ENCODE data around the gene RMDN2. TPM values are rescaled to one million over a fixed set of nuclear protein-coding genes. Genes with fewer than 3 reads are reported as not detected.

The RMDN2 gene
- total and polyA plus RNA-seq, 2 experiments from 2014 or later, result 3.4 to 3.6 TPM

GRCh38 chr2:37883518-37883917 lies 41.6 kb upstream of the RMDN2 start:
- Mint-ChIP-seq H3K27ac (no peak overlapping the region), H3K36me3 (ENCODE audit: low read depth) (no peaks in the 10 kb centered on the region), H3K9me3 (no peaks in the 10 kb centered on the region), H3K4me3 (no peak overlapping the region), H3K4me1 (peaks cover 28% of the 10 kb centered on the region), H3K27me3 (ENCODE audit: insufficient read depth, low read depth, poor library complexity) (no peaks in the 10 kb centered on the region)
- DNase-seq (ENCODE audit: low spot score) (no peak), ATAC-seq (no peak)
- Histone ChIP-seq H3K9me2 (ENCODE audit: insufficient read depth) (no peaks in the 10 kb centered on the region), H3K4me1 (ENCODE audit: insufficient read depth) (peaks cover 9% of the 10 kb centered on the region; the same call in 1 of the 2 replicates), H3K36me3 (ENCODE audit: insufficient read depth) (no peaks in the 10 kb centered on the region), H3K4me3 (no peak overlapping the region), H3K27ac (ENCODE audit: low read depth) (no peak overlapping the region), H4K20me1 (replicated peaks; ENCODE audit: insufficient read depth) (no peaks in the 10 kb centered on the region), H3K79me2 (replicated peaks; ENCODE audit: insufficient read depth) (no peaks in the 10 kb centered on the region), H3K4me2 (no peak overlapping the region), H3F3A (replicated peaks; ENCODE audit: low read depth) (no peaks in the 10 kb centered on the region), H3K27me3 (ENCODE audit: insufficient read depth) (no peaks in the 10 kb centered on the region), H2AFZ (no peak overlapping the region)
- TF ChIP-seq ZNF331 (CRISPR knock-in tag; IDR thresholded peaks at IDR 0.05; ENCODE audit: low read depth) (no peak), REST (IDR thresholded peaks at IDR 0.05; ENCODE audit: unreplicated experiment) (no peak), ZNF462 (CRISPR knock-in tag; IDR thresholded peaks at IDR 0.05) (no peak), CREB1 (CRISPR knock-in tag; IDR thresholded peaks at IDR 0.05; ENCODE audit: low read depth) (no peak), POLR2AphosphoS5 (IDR thresholded peaks at IDR 0.05; ENCODE audit: low read depth) (no peak), ZNF114 (CRISPR knock-in tag; IDR thresholded peaks at IDR 0.05) (no peak), NANOG (IDR thresholded peaks at IDR 0.05; ENCODE audit: borderline replicate concordance) (no peak), EZH2 (IDR thresholded peaks at IDR 0.05; ENCODE audit: low read depth, unreplicated experiment) (no peak), JUNB (IDR thresholded peaks at IDR 0.05; ENCODE audit: unreplicated experiment) (no peak), STAT1 (IDR thresholded peaks at IDR 0.05; ENCODE audit: unreplicated experiment) (no peak), CTCF (conservative IDR thresholded peaks at IDR 0.05; ENCODE audit: low read depth in 2 of 2) (no peak)

All from GM23338 (cell line).